T-helper 1 cell treated with Interleukin-12 subunit alpha and Interleukin-12 subunit beta and Interleukin-4 antibody, amounts not matched to agents 30 ng/mL and 1 ng/mL, for 36 hours (primary cell): Measurements from ENCODE around the gene EYA2. TPM values are rescaled to one million over a fixed set of nuclear protein-coding genes. Genes with fewer than 3 reads are reported as not detected.

Source experiments
- intact Hi-C: fragments of 100-400 bp; cut with micrococcal nuclease; formaldehyde crosslinking; loops from one replicate; pipeline ENCODE4 v1.15.1; 2024
- total RNA-seq: library from RNA; stranded (reverse); gene quantifications from 2 replicates; pipeline ENCODE4 v1.2.3, GENCODE V29; 2022

Gene EYA2
- total RNA-seq, 1 donor from 2014 or later: not detected

DNA sequence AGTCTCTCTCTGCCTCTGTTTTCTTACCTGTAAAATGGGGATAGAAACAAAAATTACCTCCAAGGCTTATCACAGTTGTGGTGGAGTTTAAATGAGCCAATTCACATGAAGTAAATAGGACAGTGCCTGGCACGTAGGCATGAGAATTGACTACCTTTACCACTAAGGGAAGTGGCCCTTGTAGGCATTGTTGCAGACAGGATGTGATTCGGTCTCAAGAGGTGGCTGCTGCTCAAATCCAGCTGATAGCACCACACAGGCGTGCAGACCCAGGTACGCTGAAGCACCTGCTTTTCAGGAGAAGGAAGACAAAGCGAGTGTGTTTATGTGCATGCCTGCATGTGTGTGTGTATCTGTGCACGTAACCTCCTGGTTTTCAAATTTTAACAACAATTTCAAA is 108.6 kb downstream of the EYA2 start:
- intact Hi-C loops: no loop called here

DNA sequence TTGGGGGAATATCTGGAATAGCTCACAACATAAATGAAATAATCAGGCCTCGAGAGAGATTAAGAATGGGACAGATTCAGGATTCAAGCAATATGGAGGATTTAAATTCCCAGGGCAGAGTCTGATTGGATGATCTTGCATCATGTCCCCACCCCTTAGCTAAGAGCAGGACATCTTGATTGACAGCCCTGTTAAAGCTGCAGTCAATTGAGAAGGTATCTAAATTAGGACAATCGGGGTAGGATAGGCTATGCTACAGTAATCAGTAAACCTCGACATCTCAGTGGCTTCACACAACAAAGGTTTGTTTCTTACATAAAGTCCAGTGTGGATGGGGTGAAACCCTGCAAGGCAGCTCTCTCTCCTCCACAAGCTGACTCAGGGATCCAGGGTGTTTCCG is 109.5 kb downstream of the EYA2 start:
- intact Hi-C loops: no loop called here

DNA sequence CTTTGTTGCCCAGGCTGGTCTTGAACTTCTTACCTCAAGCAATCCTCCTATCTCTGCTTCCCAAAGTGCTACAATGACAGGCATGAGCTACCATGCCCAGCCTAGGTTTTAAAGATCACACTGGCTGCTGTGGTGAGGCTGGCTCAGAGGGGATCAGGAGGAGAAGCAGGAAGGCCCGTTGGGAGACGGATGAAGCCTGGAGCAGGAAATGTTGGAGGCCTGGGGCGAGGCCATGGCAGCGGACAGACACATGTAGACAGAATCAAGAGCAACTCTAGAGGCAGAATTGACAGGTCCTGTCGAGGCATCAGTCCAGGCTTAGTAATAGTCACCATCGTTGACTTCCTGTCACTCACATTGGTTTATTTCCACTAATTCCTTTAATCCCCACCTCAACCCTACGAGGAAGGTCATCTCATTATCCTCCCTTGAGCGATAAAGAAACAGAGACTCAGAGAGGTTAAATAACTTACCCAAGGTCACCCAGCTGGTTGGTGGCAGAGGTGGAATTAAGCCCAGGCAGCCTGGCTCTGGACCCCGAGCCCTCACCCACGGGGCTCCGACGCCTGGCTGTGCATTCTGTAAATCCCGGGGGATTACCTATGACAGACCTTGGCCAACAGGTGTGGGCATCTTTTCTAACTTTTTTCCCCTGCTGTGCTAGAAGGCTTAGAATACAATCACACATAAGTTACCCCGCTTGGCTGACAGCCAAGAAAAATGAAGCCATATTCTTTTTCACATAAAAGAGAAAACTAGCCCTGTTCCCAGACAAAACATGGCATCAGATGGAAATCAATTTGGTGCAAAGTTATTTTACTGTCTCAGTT is 113.4 kb downstream of the EYA2 start:
- intact Hi-C loops: no loop called here

DNA sequence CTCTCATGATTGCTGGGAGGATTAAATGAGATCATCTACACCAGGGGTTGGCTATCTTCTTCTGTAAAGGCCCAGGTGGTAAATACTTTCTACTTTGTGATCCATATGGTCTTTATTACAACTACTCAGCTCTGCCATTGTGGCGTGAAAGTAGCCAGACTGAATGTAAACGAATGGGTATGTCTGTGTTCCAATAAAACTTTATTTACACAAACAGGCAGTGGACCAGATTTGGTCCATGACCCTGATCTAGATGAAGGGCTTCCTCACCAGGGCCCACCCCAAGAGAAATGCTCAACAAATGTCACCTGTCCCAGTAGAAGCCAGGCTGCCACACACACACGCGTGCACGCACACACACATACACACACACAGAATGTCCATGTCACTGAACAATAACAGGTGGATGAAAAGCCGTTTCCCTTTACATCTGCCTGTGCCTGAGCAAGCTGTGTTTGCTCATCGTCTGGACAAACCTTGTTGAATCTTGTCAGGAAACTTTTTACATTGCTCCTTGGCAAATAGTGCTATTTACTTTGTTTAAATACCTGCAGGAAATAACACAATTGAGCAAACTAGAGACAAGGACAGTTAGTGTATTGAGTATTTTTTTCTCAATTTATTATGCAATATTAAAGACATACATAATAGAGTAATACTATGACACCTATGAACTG is 114.3 kb downstream of the EYA2 start:
- intact Hi-C loops: no loop called here

DNA sequence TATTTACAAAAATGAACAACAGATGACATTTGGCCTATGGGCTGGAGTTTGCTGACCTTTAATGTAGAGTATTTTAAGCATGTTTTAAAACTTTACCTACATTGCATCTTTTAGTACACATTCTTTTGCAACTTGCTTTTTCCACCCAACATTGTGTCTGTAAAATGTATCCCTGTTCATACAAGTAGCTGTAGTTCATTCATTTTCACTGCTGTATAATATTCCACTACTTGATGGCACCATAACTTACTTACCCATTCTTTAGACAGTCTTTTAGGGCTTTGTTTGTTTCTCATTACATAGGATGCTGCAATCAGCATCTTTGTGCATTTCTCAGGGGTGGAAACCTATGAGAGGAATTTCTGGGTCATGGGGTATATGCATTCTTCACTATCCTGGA is 115.1 kb downstream of the EYA2 start:
- intact Hi-C loops: no loop called here

DNA sequence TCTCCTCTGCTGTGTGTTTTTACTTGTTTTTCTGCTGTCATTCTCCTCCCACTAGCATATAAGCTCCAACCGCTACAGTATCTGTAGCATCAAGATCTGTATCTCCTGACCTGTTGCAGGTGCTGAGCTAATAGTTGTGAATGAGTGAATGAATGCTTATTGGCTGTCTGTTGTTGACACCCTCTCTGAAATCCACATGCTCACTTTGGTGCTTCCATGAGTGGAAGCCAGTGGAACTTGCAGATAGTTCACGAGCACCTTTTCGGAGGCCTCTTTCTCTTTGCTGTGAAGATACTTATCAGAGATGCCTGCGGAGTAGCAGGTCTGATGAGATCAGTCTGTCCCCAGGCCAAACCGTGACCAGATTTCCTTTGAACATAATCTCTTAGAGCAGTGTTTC is 117.3 kb downstream of the EYA2 start:
- intact Hi-C loops: loop anchor here (2.0 kb wide), 1 partner anchor 245 kb away; no protein-coding TSS in a partner anchor

DNA sequence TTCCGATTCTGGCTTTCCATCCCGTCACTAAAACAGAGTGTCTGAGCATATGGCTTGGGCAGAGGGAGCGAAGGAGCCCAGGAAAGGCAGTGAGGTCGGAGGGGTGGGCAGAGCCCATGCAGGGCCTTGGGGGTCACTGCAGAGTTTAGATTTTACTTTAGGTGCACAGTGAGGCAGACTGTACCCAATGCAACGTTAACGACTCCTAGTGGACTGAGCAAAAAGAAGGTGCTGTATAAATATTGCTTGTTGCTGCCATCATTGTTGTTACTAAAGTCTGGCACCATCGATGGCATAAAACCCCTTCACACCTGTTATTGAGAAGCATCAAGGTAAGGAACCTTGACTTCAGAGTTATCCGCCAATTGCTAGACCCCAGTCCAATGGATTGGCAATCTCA is 119.0 kb downstream of the EYA2 start:
- intact Hi-C loops: loop anchor here (2.0 kb wide), 1 partner anchor 247 kb away; no protein-coding TSS in a partner anchor

DNA sequence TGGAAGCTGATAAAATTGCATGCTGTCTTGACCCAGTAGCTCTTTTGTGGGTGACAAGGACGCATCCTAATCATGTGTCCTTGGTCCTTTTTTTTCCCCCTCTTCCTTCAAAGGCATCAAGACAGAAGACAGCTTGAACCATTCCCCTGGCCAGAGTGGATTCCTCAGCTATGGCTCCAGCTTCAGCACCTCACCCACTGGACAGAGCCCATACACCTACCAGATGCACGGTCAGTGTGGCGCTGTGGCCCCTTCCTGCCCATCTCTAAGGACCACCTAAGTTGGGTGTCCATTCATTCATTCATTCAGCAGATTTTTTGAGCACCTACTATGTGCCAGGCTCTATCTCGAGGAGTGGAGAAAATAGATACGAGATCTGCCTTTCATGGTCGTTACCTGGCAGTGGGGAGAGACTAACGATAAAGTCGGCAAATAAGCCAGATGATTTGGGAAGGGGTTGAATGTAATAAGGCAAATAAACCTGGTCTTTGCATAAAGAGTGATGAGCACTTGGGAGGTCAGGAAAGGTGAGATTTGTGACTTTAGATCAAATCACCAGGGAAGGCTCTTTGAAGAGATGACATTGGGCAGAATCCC is 121.5 kb downstream of the EYA2 start:
- intact Hi-C loops: no loop called here

DNA sequence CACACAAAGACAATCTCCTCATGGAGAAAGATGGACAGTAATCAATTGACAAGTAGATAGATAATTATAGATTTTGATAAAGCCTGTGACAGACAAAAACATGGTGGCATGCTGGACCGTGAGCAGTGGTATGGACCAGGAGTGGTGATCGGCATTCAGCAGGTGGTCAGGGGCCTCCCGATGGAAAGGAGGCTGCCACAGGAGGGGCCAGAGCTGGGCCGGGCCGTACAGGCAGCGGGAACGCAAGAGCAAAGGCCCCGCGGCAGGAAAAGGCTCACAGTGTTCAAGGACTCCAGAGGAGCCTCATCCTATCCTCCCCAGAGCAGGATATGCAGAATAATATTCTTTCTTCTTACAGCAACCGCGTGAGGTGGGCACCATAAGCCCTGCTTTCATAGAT is 123.7 kb downstream of the EYA2 start:
- intact Hi-C loops: no loop called here

DNA sequence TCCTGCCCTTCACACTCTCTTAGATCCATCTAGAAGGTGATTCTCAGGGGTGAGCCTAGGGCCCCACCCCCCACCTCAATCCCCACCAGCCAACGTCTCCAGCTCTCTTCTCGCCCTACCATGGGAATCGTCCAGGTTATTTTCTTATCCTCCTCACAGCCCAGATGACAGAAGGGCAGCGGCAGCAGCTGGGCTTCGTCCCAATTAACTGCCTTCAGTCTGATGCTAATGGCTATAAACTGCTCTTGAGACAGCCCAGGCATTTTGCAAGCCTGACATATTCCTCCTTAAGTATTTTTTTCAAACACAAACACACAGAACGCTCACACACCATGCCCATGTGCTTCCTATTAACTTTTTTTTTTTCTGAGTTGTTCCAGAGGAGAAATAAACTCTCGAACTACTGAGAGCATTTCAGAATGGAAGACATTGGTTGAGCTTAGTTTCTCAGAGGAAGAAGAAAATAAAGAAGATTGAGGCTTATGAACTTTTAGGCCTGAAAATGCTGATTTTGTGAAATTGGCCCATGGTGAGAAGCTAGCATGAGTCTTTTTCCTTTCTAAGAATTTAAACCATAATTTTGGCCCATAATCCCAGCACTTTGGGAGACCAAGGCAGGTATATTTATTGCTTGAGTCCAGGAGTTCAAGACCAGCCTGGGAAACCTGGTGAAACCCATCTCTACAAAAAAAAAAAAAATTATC is 124.6 kb downstream of the EYA2 start:
- intact Hi-C loops: no loop called here

DNA sequence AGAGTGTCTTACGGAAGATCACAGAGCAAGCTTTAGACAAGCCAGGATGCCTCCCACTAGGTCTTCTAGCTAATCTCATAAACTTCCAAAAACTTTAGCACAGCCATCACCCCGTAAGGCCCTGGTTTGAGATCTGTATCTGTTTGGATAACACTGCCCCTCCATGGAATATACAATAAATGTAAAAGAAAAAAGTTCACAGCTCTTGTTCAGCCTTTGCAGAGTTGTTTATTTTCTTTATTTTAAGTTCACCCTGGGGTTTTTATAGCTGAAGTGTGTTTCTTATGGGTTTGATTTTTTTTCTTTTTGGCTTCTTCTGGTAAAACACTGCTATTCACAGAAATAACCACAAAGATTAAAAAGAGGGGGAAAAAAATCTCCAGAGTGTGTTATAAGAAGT is 125.6 kb downstream of the EYA2 start:
- intact Hi-C loops: loop anchor here (1.0 kb wide), 2 partner anchors 262 to 268 kb away; no protein-coding TSS in a partner anchor

DNA sequence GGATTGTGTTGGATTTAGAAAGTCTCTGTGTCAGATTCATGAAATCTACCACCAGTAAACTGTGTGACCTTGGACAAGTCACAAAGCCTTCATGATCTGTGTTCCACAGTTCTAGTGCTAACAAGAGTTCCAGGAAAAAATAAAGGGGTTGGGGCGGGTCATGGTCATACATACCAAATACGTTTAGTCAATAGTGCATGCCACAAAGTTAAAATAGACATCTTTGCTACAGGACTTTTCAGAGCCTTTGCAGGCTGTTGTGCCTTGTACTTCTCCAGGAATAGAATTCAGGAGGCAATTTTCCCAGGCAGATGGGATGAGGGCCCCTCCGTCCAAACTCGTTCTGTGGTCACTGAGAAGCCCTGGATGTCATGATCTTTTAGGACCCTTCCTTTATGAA is 127.2 kb downstream of the EYA2 start:
- intact Hi-C loops: no loop called here

DNA sequence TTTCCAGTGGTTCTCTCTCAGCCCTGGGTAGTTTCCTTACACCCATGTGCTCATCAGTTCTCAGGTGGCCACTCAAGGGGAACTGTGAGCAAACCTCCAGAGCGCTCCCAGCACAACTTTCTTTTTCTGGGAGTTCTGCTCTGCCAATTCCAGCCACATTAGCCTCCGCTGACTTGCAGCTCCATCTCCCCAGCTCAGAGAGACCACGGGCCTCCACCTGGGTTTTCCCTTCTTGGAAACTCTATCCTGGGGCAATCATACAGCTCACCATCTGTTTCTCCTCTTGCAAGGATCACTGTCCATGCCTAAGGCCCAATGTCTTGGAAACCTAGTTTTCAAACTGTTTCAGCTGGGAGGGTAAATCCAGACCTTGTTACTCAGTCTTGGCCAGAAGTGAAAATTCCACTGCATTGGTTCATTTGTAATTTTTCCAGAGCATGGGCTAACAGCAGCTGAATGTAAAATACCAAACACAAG is 129.9 kb downstream of the EYA2 start:
- intact Hi-C loops: no loop called here

DNA sequence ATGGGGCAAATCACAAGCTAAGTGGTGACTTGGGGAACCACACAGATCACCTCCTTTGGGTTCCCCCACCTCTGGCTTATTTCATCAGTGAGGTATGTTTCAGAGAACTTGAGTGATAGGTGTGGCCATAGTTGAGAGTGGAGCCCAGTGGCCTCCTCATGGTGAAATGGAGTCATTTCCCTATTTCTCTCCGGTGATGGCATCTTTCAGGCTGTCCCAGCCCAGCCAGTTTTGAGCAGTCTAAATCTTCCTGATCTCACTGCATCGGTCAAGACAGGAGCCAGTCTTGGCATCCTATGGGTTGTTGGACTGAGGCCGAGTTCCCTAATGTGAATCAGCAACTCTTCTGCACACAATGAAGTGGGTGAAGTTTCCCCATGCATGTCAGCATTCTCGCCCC is 132.4 kb downstream of the EYA2 start:
- intact Hi-C loops: no loop called here

DNA sequence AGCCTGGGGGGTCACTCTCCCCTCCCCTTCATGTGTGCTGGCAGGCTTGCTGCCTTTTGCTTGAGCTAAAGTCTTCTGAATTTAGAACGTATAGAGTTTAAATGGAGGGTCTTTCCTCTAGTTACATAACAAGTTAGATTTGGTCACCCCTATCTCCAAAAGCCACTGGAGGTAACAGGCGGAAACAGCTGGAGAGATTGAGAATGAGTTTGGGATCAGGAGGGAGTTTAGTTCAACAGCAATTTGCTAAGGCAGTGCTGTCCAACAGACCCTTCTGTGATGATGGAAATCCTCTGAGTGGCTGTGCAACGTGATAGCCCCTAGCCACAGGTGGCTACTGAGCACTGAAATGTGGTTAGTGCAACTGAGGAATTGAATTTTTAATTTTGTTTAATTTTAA is 132.8 kb downstream of the EYA2 start:
- intact Hi-C loops: no loop called here

DNA sequence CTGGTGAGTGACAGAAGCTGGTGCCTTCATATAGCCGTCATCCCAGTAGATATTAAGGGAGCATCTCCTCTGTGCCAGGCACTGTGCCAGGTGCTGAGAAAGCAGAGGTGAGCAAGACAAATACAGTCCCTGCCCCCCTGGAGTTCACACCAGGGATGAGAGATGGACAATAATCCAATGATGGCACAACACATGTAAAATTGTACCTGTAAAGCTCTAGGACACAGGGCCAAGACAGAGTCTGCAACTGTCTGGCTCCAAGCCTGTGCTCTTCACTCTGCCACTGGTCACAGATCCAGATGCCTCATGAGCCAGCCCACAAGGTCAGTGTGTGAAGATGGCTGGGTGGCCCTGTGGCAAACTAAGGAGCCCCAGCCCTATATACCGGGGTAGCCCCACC is 133.8 kb downstream of the EYA2 start:
- intact Hi-C loops: no loop called here

DNA sequence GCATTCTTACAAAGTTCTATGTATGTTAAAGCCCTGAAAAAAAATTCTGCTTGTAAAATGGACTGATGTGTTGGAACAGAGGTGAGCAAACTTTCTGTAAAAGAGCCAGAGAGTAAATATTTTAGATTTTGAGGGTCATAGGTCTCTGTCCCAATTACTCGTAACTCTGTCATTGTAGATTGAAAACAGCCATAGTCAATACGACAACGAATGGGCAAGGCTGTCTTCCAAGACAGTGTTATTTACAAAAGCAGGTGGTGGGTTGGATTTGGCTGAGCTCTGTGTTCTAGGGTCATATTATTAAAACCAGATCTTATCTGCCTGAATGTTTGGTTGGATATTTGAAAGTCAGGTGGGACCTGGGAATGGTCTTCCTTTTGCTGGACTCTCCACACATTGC is 135.2 kb downstream of the EYA2 start:
- intact Hi-C loops: no loop called here

DNA sequence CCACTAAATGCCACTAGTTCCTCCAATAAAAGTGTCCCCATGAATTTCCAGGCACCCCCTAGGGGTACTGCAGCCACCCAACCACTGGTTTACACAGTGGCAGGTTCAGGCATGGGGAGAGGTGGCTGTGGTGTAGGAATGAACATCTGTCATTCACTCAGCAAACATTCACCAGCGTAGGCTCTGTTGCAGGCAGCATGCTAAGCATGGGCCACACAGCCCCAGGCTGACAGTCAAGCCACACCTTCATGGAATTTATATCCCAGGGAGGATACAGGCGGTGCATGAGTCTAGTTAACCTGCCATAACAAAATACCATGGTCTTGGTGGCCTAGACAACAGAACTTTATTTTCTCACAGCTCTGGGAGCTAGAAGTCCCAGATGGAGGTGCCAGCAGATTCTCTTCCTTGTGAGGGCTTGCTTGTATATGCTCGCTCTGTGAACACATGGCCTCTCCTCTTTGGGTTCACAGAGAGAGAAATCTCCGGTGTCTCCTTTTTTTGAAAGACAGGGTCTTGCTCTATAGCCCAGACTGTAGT is 135.7 kb downstream of the EYA2 start:
- intact Hi-C loops: no loop called here

DNA sequence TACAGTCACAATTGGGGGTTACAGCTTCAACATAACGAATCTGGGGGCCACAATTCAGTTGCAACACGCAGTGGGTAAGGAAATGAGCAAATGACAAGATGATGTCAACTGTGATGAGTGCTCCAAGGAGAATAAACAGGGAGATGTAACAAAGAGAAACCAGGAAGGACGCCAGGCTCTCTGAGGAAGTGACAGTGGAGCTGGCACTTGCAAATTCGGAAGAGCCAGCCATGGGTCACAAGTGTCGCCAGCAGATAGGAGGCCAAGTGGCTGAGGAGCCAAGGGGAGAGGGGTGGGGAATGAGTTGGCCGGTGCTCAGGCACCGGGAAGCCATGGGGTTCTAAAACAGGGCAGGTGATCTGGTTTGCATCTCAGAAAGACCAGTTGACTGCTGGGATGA is 136.4 kb downstream of the EYA2 start:
- intact Hi-C loops: no loop called here

DNA sequence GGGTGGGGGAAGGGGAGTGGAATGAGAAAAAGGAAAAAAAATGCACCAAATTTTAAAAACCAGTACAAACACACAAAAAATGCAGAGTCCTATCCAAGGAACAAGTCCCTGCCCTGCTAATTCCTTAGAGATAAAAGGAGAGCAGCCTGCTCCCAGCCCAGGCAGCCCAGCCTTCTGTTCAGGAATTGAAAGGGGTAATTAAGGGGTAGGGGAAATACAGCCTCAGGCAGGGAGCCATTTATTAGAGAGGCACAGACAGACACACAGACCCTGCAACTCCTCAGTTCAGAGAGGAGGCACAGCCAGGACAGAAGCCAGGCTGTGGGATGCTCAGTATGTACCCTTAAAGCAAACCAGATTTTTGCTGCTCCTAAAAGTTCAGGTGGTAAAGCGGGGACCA is 137.2 kb downstream of the EYA2 start:
- intact Hi-C loops: no loop called here

DNA sequence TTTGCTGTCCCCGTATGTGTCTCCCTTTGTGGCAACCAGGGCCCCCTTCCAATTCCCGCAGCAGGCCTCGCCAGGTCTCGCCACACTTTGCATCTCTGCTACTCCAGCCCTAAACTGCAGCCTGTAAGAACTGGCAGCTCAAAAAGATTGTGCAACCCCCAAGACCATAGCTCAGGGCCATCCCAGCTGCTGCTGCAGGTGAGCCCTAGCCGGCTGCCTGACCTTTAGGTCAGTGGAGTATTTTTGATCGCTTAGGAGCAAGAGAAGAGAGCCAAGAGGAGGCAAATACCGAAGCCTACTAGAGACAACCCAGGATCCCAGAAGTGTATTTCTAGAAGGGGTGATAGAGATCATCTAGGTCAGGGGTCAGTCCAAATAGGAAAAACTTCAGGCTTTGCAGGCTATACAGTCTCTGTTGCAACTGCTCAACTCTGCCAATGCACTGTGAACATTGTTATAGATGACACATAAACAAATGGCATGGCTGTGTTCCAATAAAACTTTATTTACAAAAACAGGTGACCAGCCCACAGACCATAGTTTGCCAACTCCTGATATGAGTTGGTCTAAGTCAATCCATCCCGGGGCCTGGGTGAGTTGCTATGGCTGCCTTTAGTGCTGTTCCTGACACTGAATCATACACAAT is 138.4 kb downstream of the EYA2 start:
- intact Hi-C loops: no loop called here
